22Rv1 (cell line): ENCODE results near the gene INSIG2.

Source experiments
- CTCF ChIP-seq: fragments of 450-650 bp; IDR thresholded peaks from 2 replicates; pipeline ENCODE4 v1.5.1; 2017; ENCODE audit warnings: mild to moderate bottlenecking
- ZFX ChIP-seq: fragments of 450-650 bp; IDR thresholded peaks from 2 replicates; pipeline ENCODE4 v1.6.1; 2017; ENCODE audit warnings: antibody characterized with exemption, borderline replicate concordance

GRCh38 chr2:118059919-118060478, 28.3 kb upstream of the INSIG2 start:
- TF ChIP-seq CTCF = no peak
- TF ChIP-seq ZFX = no peak
